Activated CD4-positive, alpha-beta T cell treated with anti-CD3 and anti-CD28 coated beads for 4 hours (primary cell): ENCODE measurements around the gene NECAB3.
A peak's percentile ranks its signal among the peaks of the same experiment; 100 is the strongest.

Experiments
- DNase-seq, 2 donors: peaks; one replicate each; pipeline ENCODE4 v3.0.0-alpha.2; 2020

Gene NECAB3

GRCh38 chr20:33697129-33697528, 22.9 kb upstream of the NECAB3 start:
- no peak for DNase-seq

DNA sequence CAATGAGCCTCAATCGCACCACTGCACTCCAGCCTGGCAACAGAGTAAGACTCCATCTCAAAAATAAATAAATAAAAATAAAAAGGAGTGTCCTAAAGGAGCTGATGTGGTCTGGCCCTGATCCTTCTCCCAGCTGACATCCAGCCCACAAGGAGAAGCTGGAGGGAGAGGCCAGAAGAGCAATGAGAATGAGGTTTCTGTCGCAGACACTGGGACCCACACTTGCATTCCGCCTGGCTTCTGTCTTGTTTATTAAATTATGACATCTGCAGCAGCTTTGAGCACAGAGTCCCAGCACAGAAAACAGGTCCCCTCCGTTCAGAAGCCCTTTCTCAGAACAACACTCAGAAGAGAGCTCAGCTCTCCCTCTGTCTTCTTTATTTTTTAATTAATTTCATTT, 22.2 kb upstream of the NECAB3 start:
- DNase-seq, result no peak

DNA sequence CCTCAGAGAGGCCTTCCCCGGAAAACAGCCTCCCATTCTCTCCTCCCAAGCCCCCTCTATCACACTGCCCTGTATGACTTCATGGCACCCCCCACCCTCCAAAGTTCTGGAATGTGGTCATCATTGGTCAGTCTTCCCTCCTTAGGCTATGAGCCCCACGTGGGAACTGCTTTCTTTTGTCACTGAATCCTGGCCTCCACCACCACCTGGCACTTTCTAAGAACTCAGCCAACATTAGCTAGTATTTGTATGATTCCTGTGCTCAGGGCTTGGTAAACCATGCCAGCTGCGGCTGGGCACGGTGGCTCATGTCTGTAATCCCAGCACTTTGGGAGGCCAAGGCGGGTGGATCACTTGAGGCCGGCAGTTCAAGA, 20.4 kb upstream of the NECAB3 start:
- DNase-seq, result no peak

DNA sequence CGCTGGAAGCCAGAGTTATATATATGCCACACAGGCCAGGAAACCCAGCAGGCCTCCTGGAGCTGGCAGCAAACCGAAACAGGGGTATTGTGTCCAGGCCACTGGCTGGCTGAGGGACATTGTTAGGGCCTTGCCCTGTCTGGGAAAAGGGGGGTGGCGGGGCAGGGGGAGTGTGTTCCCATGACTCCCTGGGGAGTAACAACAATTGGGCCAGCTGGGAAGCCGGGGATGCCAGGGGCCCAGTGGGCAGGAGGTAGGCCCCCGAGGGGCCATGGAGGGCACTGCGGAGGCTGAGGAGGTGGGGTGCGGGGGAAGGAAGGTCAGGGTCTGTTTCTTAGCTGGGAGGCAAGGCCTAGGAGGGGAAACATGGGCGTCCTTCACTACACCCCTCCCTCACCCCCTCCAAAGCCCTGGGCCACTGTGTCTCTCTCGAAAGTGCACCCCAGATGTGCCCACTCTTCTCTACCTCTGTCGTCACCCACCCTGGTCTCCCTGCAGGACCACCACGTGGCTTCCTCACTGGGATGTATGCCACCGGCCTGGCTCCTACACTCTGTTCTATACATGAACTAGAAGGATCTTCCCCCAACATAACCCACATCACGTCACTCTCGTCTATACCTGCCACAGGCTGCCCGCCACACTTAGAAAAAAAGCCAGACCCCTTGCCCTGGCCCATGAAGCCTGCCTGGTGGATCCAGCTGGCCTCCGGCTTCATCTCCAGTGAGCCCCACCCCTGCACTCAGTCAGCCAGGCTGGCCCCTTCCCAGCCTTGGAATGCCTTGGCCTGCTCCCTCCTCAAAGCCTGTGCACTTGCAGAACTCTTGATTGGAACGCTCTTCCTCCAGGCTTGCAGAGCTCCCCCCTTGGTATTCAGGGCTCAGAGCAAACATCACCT, 19.8 kb upstream of the NECAB3 start:
- no peak for DNase-seq

DNA sequence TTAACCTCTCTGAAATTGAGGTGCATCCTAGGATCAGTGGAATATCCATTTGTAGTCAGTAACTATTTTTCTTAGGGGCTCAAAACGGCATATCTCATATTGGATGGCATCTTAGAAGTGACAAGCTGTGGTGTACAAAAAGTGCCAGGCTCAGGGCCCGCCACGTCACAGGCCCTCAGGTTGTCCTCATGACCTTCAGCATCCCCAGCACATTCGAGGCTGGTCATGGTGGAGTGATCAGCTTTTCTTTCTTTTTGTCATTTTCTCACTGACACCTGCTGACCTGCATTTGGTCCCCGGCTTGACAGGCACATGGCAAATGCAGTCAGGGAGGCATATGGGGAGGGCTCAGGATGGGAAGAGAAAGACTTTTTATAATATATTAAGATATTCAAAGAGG, 19.1 kb upstream of the NECAB3 start:
- no peak for DNase-seq

DNA sequence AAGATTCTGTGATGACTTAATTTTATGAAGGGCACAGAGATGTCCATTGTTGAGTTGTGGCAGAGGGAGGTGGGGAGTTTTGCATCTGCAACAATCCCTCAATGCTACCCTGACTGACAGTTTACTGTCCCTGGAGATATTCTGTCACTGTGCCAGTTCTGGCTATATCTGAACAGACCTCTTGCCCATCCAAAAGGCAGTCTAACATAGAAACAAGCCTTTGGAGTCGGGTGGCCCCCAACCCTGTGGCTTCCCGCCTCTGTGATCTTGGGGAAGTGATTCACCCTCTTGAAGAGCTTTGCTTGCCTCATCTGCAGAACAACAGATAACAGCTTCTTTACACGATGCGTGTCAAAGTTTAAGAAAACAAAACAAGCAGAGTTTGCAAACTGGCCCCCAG, 15.7 kb upstream of the NECAB3 start:
- DNase-seq, result peak; percentile 31 to 44

DNA sequence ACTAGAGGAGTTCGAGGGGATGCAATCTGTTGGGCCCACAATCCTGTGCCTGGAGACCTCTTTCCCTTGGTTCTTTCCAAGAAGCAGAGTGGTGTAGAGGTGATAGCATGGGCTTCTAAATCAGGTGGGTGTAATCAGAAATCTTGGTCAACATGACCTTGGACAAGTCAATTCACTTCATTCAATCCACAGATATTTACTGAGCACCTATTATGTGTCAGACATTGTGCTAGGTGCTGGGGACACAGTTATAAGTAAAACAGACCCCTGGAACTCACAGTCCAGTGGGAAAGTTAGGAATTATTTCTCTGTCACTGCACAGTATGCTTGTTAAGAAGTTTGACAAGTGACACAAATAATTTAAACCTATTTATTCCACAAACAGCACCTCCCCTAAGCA, 15.3 kb upstream of the NECAB3 start:
- no peak for DNase-seq

DNA sequence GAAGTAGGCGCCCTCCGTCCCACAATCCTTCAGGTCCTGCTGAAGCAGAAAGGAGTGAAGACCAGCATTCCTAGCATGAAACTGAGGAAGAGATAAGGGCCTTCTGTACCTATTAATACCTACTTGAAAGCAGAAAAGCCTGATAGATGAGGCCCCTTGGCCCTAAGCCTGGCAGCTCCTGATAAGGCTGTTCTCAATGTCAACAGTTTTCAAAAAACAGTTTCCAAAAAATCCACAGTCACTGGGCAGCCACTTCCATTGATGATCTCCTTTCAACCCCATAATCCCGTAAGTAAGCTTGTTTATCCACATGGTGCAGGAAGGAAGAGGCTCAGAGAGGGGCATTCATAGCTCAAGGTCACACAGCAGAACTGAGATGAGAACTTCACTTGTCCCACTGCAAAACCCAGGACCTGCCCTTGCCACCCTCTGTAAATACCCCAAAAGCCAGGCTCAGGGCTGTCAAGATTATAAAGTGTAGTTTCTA, 14.8 kb upstream of the NECAB3 start:
- no peak for DNase-seq

- DNase-seq, result no peak
These were observed 14.0 kb upstream of the NECAB3 start for GRCh38 chr20:33687993-33688937.

DNA sequence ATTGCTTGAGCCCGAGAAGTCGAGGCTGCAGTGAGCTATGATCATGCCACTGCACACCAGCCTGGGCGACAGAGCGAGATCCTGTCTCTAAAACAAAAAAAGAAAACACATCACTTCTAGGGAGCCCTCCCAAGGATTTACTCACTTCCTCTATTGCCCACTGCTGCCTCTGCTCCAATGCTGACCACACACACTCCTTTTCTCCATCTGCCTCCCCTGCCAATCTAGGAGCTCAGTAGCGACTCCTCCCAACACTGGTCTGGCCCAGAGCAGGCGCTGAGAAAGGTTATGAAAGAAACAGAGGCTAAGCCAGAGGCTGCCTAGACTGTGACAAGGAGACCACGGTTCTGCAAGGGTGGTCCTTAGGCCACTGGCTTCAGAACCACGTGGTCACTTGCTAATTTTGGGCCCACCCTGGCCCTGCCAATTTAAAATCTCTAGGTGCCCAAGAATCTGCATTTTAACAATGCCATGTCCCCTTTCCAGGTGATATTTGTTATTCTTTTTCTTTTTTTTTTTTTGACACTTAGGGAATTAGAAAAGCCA, 13.2 kb upstream of the NECAB3 start:
- no peak for DNase-seq

DNA sequence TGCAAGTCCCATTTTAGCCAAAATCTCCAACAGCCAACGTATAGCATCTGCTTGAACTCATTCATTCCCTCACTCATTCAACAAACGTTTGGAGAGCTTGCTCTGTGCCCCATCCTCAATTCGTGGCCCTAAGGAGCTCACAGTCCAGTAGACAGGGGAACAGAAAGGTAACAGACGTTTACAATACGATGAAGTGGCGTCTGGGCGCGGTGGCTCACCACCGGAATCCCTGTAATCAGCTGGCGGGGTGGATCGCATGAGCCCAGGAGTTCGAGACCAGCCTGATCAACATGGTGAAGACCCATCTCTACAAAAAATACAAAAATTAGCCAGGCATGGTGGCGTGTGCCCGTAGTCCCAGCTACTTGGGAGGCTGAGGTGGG, 12.7 kb upstream of the NECAB3 start:
- DNase-seq, result no peak

GRCh38 chr20:33686100-33686983, 12.1 kb upstream of the NECAB3 start, which contains the start of gene E2F1:
Gene E2F1 (minus strand): TSS chr20:33686385. CDS start chr20:33686264, 121 bp downstream.
- DNase-seq, result peak; percentile 92

GRCh38 chr20:33685328-33686099, 11.3 kb upstream of the NECAB3 start:
- DNase-seq, result no peak

- no peak for DNase-seq
These were observed 10.5 kb upstream of the NECAB3 start for GRCh38 chr20:33684533-33685327.

DNA sequence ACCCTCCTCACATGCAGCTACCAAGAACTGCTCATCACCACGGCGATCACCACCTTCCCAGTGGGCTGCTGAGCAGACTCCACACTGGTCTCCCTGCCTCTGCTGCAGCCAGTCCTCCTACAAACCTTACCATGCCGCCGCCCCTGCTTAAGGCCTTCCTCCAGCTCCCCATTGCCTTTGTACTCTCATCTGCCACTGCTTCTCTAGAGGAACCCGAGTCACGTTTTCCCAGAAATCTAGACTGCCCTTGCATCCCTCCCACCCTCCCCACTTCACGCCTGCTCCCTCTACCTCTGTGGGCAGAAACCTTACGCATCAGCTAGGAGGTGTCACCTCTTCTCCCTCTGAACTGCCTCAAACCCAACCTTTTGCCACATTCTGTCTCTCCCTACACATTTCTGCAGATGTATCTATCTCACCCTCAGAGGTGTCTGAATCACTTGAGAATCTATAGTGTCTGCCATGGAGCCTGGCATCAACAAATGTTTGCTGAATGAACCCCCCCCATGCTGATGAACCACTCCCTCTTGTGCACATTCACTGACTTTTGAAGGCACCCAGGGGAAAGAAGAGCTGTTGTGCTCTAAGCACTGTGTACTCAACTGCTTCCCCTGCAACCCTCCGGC, 7.6 kb upstream of the NECAB3 start:
- DNase-seq, result no peak

DNA sequence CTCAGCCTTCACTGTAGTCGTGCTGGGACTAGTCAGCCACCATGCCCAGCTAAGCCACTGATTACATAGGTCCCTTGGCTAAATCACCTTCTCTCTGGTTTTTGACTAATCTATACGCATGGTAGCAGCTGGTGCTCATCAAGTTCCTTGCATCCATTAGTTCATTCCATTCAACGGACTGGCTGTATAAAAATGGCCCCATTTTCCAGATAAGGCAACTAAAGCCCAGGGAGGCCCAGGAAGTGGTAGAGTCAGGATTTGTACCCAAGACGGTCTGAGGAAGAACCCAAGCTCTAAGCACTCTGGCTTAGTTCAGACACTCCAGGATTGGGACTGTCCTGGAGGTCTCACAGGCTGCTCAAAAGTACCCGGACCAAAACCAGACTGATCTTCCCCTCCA, 7.1 kb upstream of the NECAB3 start:
- DNase-seq, result no peak

- no peak for DNase-seq
These were observed 6.5 kb upstream of the NECAB3 start for GRCh38 chr20:33680686-33681085.

DNA sequence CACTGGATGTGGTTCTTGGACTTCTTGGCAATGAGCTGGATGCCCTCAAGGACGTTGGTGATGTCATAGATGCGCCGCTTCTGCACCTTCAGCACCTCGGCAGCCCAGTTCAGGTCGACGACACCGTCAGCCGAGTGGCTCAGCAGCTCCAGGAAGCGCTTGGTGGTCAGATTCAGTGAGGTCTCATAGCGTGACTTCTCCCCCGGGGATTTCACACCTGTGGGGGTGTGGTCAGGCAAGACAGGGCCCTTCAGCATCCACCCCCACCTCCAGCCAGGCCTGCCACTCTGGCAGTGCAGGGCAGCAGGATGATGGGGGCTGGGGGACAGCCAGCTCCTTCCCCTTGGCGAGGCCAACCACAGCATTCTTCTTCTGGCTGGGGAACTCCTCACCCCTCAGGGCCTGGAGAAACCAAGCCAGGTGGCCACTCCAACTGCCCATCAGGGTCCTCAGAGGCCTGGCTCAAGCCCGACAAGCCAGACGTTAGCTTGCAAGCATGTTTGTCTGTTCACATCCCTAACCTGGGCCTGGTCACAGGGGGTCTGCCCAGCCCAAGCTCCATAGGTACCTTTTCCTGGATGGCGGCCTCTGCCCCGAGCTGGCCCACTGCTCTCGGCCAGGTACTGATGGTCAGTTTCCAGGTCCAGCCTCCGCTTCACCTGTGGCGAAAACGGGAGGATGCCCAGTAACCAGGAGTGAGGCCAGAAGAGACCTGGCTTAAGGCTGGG, 5.7 kb upstream of the NECAB3 start:
- DNase-seq, result no peak

DNA sequence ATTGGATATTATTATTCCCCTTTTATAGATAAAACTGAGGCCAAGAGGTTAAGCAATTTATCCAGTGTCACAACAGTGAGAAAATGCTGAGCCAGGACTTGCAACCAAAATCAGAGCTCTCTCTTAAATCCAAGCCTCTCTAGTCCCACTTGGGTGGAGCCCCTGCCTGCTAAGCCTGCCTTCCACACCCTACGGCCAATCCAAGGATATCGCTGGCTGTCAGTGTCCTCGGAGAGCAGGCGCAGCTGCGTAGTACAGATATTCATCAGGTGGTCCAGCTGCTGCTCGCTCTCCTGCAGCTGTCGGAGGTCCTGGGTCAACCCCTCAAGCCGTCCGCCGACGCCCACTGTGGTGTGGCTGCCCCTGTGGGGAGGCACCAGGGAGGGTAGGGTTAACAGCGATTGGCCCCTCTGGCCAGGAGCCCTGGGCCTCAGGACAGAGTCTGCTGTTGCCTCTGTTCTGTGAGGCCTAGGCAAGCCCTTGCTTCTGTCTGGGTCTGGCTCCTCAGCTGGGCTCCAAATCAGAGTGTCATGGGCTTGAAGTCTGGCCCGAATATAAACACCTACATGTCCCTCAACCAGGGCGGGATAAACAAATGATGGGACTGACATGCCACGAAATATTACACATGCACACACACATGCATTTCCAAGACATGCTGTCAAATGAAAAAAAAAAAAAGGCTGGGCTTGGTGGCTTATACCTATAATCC, 3.9 kb upstream of the NECAB3 start:
- DNase-seq, result no peak
